Endothelial cell of umbilical vein (primary cell): Measurements from ENCODE around the gene ZFYVE26. TPM values are rescaled to one million over a fixed set of nuclear protein-coding genes. Genes with fewer than 3 reads are reported as not detected.

Source experiments
- BruUV-seq: library from RNA; stranded (reverse); fragments of 400-500 nt; replicated peaks from 2 replicates; lab custom pipeline; 2021; lab: Mats Ljungman, UMichigan
- CTCF ChIA-PET: fragments of 300-600, 350-600 bp; sonication (Branson Sonifier 250); formaldehyde crosslinking; loops from one replicate; lab custom pipeline; 2021; ENCODE audit warnings: antibody characterized with exemption, inconsistent platforms; lab: Charles Lee
- POLR2A ChIA-PET: fragments of 300-600, 350-600 bp; sonication (Branson Sonifier 250); formaldehyde crosslinking; loops from one replicate; lab custom pipeline; 2021; ENCODE audit warnings: antibody characterized with exemption, inconsistent platforms; lab: Charles Lee
- DNase-seq: peaks from one replicate; pipeline ENCODE4 v3.0.0-alpha.2; 2011; ENCODE audit warnings: low read depth, low spot score
- FAIRE-seq: peaks from 2 replicates; lab custom pipeline; 2011; peaks lifted over from hg19 to GRCh38; lab: Jason Lieb, UNC
- H2AFZ ChIP-seq: 2 replicates; pipeline ENCODE4 v1.6.0; 2012; ENCODE audit warnings: low read depth, low read length, control low read depth, inconsistent platforms
- H3K27ac ChIP-seq: 2 replicates; pipeline ENCODE4 v1.5.1; 2011; ENCODE audit warnings: low read depth, mild to moderate bottlenecking, control low read depth, low read length, moderate library complexity; ENCODE audit not compliant: insufficient read depth
- H3K27me3 ChIP-seq, 2 experiments: 2 replicates each; pipeline versions ENCODE4 v1.6.0 to v1.6.1; 2011; ENCODE audit warnings: low read length in 2 of 2, mixed read lengths in 1 of 2; ENCODE audit not compliant: control insufficient read depth in 2 of 2, insufficient read depth in 2 of 2
- H3K36me3 ChIP-seq, 2 experiments: 2 replicates in 1 of 2; 3 replicates in 1 of 2; pipeline ENCODE4 v1.5.1; 2011; ENCODE audit warnings: low read length in 2 of 2, mild to moderate bottlenecking in 1 of 2, moderate library complexity in 1 of 2; ENCODE audit not compliant: control insufficient read depth in 2 of 2, insufficient read depth in 2 of 2; ENCODE audit errors: extremely low read depth in 1 of 2
- H3K4me1 ChIP-seq: 3 replicates; pipeline ENCODE4 v1.5.1; 2011; ENCODE audit warnings: mild to moderate bottlenecking, low read length; ENCODE audit not compliant: control insufficient read depth, insufficient read depth; ENCODE audit errors: extremely low read depth
- H3K4me2 ChIP-seq: 2 replicates; pipeline ENCODE4 v1.6.1; 2011; ENCODE audit warnings: low read length, control low read depth, mixed read lengths; ENCODE audit not compliant: insufficient read depth
- H3K4me3 ChIP-seq, 3 experiments: fragments of 200-600 bp in 1 of 3; sonication (generic), shearing (Covaris generic) in 1 of 3; replicated peaks in 1 of 3; 2 replicates each; pipeline ENCODE4 v1.5.1; 2011 to 2016; ENCODE audit warnings: control low read depth in 3 of 3, low read length in 3 of 3, mild to moderate bottlenecking in 2 of 3, inconsistent platforms in 1 of 3, low read depth in 1 of 3, moderate library complexity in 1 of 3; ENCODE audit not compliant: insufficient read depth in 1 of 3
- H3K79me2 ChIP-seq: 2 replicates; pipeline ENCODE4 v1.6.0; 2012; ENCODE audit warnings: low read length, inconsistent platforms; ENCODE audit not compliant: control insufficient read depth, insufficient read depth
- H3K9ac ChIP-seq: replicated peaks from 2 replicates; pipeline ENCODE3; 2011; ENCODE audit warnings: low read length, control low read depth; ENCODE audit not compliant: insufficient read depth; ENCODE audit errors: extremely low read depth
- H3K9me1 ChIP-seq: replicated peaks from 3 replicates; pipeline ENCODE4 v1.6.0; 2011; ENCODE audit warnings: mild to moderate bottlenecking, low read length; ENCODE audit not compliant: control insufficient read depth, insufficient read depth; ENCODE audit errors: extremely low read depth
- H3K9me3 ChIP-seq: replicated peaks from 2 replicates; pipeline ENCODE4 v1.5.1; 2012; ENCODE audit warnings: low read length, inconsistent platforms; ENCODE audit not compliant: control insufficient read depth, insufficient read depth
- H4K20me1 ChIP-seq: replicated peaks from 2 replicates; pipeline ENCODE3; 2011; ENCODE audit warnings: mild to moderate bottlenecking, low read length; ENCODE audit not compliant: control insufficient read depth, insufficient read depth; ENCODE audit errors: extremely low read depth
- FOS ChIP-seq: IDR thresholded peaks from 2 replicates; pipeline ENCODE4 v1.6.1; 2011; ENCODE audit warnings: mild to moderate bottlenecking, low read length, moderate library complexity, borderline replicate concordance; ENCODE audit not compliant: insufficient read depth
- GATA2 ChIP-seq: IDR thresholded peaks from 2 replicates; pipeline ENCODE4 v1.7.0; 2011; ENCODE audit warnings: low read depth, mild to moderate bottlenecking, moderate library complexity, mixed read lengths, low read length; ENCODE audit not compliant: insufficient read length, insufficient read depth
- MAX ChIP-seq: IDR thresholded peaks from 2 replicates; pipeline ENCODE4 v1.6.1; 2011; ENCODE audit not compliant: insufficient read depth, insufficient read length
- POLR2A ChIP-seq: IDR thresholded peaks from 2 replicates; pipeline ENCODE4 v1.6.1; 2012; ENCODE audit warnings: low read depth, mild to moderate bottlenecking, control low read depth, low read length
- POLR2AphosphoS5 ChIP-seq: IDR thresholded peaks from 2 replicates; pipeline ENCODE4 v1.6.1; 2012; ENCODE audit warnings: low read depth, mild to moderate bottlenecking, control low read depth, low read length, moderate library complexity; ENCODE audit not compliant: insufficient read depth
- dilution Hi-C: fragments of 300-500 bp; cut with MboI; formaldehyde crosslinking; loops from one replicate; pipeline ENCODE4 v1.15.0; 2019; ENCODE audit warnings: low sequenced_read_pairs; ENCODE audit not compliant: extremely low pct_ligation_motif_present
- intact Hi-C: fragments of 100-400 bp; cut with micrococcal nuclease; formaldehyde crosslinking; loops from one replicate; pipeline ENCODE4 v1.10.0; 2022
- polyA plus RNA-seq, 4 experiments: library from polyadenylated mRNA; depleted of rRNA in 3 of 4; stranded (reverse) in 3 of 4; unstranded in 1 of 4; fragments of >200 nt; gene quantifications; 2 replicates each; pipeline versions ENCODE4 v1.2.1 to v1.2.3, GENCODE V29; 2011 to 2012; ENCODE audit warnings: missing spikeins in 1 of 4
- total RNA-seq: library from RNA; stranded (reverse); gene quantifications from 2 replicates; pipeline ENCODE4 v1.2.3, GENCODE V29; 2021
- TF ChIP-seq, protein P1 (sequence below), 2 donors: IDR thresholded peaks; 1 replicate in 1 of 2; 2 replicates in 1 of 2; pipeline ENCODE4 v1.5.1; 2011; ENCODE audit warnings: low read length in 2 of 2, mild to moderate bottlenecking in 2 of 2, moderate library complexity in 2 of 2, control low read depth in 1 of 2, inconsistent platforms in 1 of 2, low read depth in 1 of 2; ENCODE audit not compliant: insufficient read depth in 1 of 2; ENCODE audit errors: extremely low read depth in 1 of 2

The ZFYVE26 gene
- total and polyA plus RNA-seq, 2 donors (not counting 3 experiments of a cell fraction or from before 2014, with no cell fraction given): 15.3 to 26.3 TPM

GRCh38 chr14:67721875-67722274 is 94.5 kb downstream of the ZFYVE26 start:
- no peak for FAIRE-seq
- no peaks in the 10 kb centered on the region for H3K36me3 ChIP-seq
- POLR2A ChIA-PET: no interaction called here
- H3K4me1 ChIP-seq: no peaks in the 10 kb centered on the region
- H3K27me3 ChIP-seq: peaks cover 39% of the 10 kb centered on the region in 2 experiments
- H3K4me2 ChIP-seq: no peak overlapping the region
- no peaks in the 10 kb centered on the region for H3K9me1 ChIP-seq
- H3K4me3 ChIP-seq: no peak overlapping the region
- TF ChIP-seq GATA2: no peak
- no peak for TF ChIP-seq POLR2AphosphoS5
- TF ChIP-seq, protein P1, sequence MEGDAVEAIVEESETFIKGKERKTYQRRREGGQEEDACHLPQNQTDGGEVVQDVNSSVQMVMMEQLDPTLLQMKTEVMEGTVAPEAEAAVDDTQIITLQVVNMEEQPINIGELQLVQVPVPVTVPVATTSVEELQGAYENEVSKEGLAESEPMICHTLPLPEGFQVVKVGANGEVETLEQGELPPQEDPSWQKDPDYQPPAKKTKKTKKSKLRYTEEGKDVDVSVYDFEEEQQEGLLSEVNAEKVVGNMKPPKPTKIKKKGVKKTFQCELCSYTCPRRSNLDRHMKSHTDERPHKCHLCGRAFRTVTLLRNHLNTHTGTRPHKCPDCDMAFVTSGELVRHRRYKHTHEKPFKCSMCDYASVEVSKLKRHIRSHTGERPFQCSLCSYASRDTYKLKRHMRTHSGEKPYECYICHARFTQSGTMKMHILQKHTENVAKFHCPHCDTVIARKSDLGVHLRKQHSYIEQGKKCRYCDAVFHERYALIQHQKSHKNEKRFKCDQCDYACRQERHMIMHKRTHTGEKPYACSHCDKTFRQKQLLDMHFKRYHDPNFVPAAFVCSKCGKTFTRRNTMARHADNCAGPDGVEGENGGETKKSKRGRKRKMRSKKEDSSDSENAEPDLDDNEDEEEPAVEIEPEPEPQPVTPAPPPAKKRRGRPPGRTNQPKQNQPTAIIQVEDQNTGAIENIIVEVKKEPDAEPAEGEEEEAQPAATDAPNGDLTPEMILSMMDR (IDR thresholded peaks at IDR 0.05; ENCODE audit: extremely low read depth in 1 of 2, insufficient read depth in 1 of 2, low read depth in 1 of 2, low read length in 2 of 2): no peak
- TF ChIP-seq FOS: no peak
- no peak for TF ChIP-seq MAX
- TF ChIP-seq POLR2A: no peak
- H3K27ac ChIP-seq: no peak overlapping the region
- intact Hi-C loops: no loop called here
- no peaks in the 10 kb centered on the region for H3K79me2 ChIP-seq
- no peak overlapping the region for H3K9ac ChIP-seq
- CTCF ChIA-PET: interaction anchor here (0.6 to 2.0 kb wide), 4 partner anchors 9 to 195 kb away, joined by 3 to 9 read pairs (median 6); no protein-coding TSS in a partner anchor
- no peak overlapping the region for H2AFZ ChIP-seq
- H4K20me1 ChIP-seq: no peaks in the 10 kb centered on the region
- H3K9me3 ChIP-seq: no peaks in the 10 kb centered on the region
- no TSS peak for BruUV-seq
- dilution Hi-C loops: no loop called here
- DNase-seq: no peak
